ENCODE measurements around the gene CFL1. TPM values are rescaled to one million over a fixed set of nuclear protein-coding genes. Genes with fewer than 3 reads are reported as not detected.

Gene CFL1
- total and polyA plus RNA-seq, 2 of the 8 experiments (the other 6 are each of a cell fraction or from before 2014, with no cell fraction given): 1,252 to 1,365 TPM

DNA sequence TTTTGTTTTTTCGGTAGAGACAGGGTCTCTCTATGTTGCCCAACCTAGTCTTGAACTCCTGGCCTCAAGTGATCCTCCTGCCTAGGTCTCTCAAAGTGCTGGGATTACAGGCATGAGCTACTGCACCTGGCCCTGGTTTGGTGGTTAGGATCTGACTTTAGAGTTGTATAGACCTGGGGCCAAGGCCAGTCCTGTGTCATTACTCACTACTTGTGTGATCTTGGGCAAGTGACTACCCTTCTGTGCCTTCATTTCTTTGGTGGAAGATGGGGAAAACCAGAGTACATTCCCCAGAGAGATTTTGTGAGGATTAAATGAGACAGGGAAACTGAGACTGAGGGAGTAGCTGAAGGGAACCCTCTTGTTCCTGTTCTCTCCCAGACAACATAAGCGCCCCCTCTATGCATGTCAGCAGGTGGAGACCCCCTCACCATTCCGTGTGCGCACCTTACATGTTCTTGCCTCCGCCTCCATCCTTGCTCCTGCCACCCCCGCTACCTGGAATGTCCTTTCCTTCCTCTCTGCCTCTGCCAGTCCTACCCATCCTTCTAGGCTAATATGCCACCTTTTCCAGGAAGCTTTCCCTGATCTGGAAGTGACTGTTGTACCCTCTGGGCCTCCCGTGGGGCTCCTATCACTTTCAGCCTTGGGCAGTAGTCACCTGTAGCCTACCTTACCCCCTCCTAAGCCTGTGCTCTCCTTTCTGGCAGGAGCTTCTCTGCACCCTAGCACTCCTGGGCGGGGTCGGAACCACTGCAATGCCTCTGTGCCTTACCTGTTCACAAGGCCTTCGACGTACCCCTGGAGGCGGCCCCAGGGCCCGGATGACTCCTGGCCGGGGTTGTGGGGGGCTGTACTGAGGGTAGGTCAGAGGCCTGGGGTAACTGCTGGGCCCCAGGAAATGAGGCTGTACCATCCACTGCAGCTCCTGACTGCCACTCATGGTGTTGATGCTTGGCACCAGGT lies 38.3 kb upstream of the CFL1 start:
- no peak overlapping the region for H2BK120ac ChIP-seq (replicated peaks; ENCODE audit: low read depth, low read length)
- ChIA-PET CTCF (ENCODE audit: partially characterized antibody) (interaction anchor here (0.9 to 15.0 kb wide), 10 partner anchors 9 to 302 kb away, joined by 3 to 281 read pairs (median 6); partner anchors contain the start of genes CCDC85B and FIBP), POLR2A (ENCODE audit: partially characterized antibody) (interaction anchor here (1.2 to 3.7 kb wide), 6 partner anchors 7 to 84 kb away, joined by 3 to 17 read pairs (median 4); partner anchors contain the start of gene MUS81)
- H3K56ac ChIP-seq (replicated peaks; ENCODE audit: insufficient read length, low read depth, low read length): no peak overlapping the region
- H3K4me1 ChIP-seq (replicated peaks in 1 of 4; ENCODE audit: control insufficient read depth in 3 of 4, insufficient read depth in 4 of 4, low read length in 3 of 4): peaks cover 3 to 18% (median 7%) of the 10 kb centered on the region in 4 experiments
- no peak overlapping the region for H3K4ac ChIP-seq (replicated peaks; ENCODE audit: insufficient read length, low read depth, low read length)
- H3K4me2 ChIP-seq (ENCODE audit: insufficient read depth in 1 of 2, low read depth in 2 of 2, low read length in 2 of 2): no peak overlapping the region
- WGBS, 2 experiments (ENCODE audit: extremely low coverage in 1 of 2, insufficient coverage in 1 of 2, insufficient read length in 1 of 2, insufficient replicate concordance in 2 of 2, low coverage in 1 of 2, low lambda C conversion rate in 2 of 2, missing lambda C conversion rate in 1 of 2): 88% methylated on average over 13 of the region's 14 CpGs; no CpG with 5 or more reads in 1 of the 2 experiments
- no peak overlapping the region for H2AFZ ChIP-seq (ENCODE audit: low read length)
- no peak overlapping the region for H3K18ac ChIP-seq (ENCODE audit: extremely low read depth, low read length)
- no peak overlapping the region for H3K4me3 ChIP-seq (ENCODE audit: extremely low read depth in 1 of 4, insufficient read depth in 2 of 4, low read depth in 3 of 4, low read length in 4 of 4)
- no peak overlapping the region for H2BK5ac ChIP-seq (ENCODE audit: low read depth, low read length)
- no peak overlapping the region for H3K9ac ChIP-seq (replicated peaks in 1 of 4; ENCODE audit: extremely low read depth in 1 of 4, low read depth in 3 of 4, low read length in 3 of 4)
- H3K27me3 ChIP-seq (replicated peaks in 1 of 4; ENCODE audit: control insufficient read depth in 3 of 4, extremely low read depth in 1 of 4, insufficient read depth in 3 of 4, low read length in 3 of 4): peaks cover 11 to 25% (median 22%) of the 10 kb centered on the region in 4 experiments
- H4K5ac ChIP-seq (ENCODE audit: insufficient read length, low read depth, low read length): no peak overlapping the region
- H2BK12ac ChIP-seq (ENCODE audit: low read depth, low read length): no peak overlapping the region
- H3K36me3 ChIP-seq (ENCODE audit: control insufficient read depth in 2 of 4, insufficient read depth in 4 of 4, low read length in 3 of 4): no peaks in the 10 kb centered on the region
- no peaks in the 10 kb centered on the region; the same call in 1 of the 2 replicates for H3K79me1 ChIP-seq (ENCODE audit: low read depth, low read length)
- no peak overlapping the region for H4K8ac ChIP-seq (ENCODE audit: extremely low read depth, insufficient read depth, low read length)
- no peak overlapping the region for H2BK20ac ChIP-seq (ENCODE audit: low read length)
- H3K23me2 ChIP-seq (ENCODE audit: low read depth, low read length): peaks cover 14% of the 10 kb centered on the region; the same call in 1 of the 2 replicates
- no peak overlapping the region for H2BK15ac ChIP-seq (ENCODE audit: low read length)
- H3K79me2 ChIP-seq (ENCODE audit: control insufficient read depth in 1 of 2, insufficient read depth in 2 of 2, low read length in 2 of 2): no peaks in the 10 kb centered on the region
- FAIRE-seq (no peak), DNase-seq (ENCODE audit: low read depth in 1 of 2, low spot score in 2 of 2) (no peak)
- no peak overlapping the region for H3K27ac ChIP-seq (ENCODE audit: low read depth, low read length)
- H3K14ac ChIP-seq (ENCODE audit: insufficient read length): no peak overlapping the region
- no peak overlapping the region for H2AK5ac ChIP-seq (ENCODE audit: low read depth, low read length)
- H3K23ac ChIP-seq (ENCODE audit: insufficient read length): no peak overlapping the region
- no peak overlapping the region for H4K91ac ChIP-seq (replicated peaks; ENCODE audit: insufficient read length, low read length)
- peaks cover 3 to 4% of the 10 kb centered on the region in 2 experiments for H4K20me1 ChIP-seq (replicated peaks in 1 of 2; ENCODE audit: control insufficient read depth in 1 of 2, insufficient read depth in 2 of 2, low read length in 2 of 2)
- H3K9me3 ChIP-seq (ENCODE audit: insufficient read depth in 2 of 2, low read depth in 1 of 2, low read length in 1 of 2): no peaks in the 10 kb centered on the region
- TF ChIP-seq, protein P1, sequence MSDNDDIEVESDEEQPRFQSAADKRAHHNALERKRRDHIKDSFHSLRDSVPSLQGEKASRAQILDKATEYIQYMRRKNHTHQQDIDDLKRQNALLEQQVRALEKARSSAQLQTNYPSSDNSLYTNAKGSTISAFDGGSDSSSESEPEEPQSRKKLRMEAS (IDR thresholded peaks at IDR 0.05): no peak
- TF ChIP-seq SIRT6 (IDR thresholded peaks at IDR 0.05; ENCODE audit: low read length) (no peak), HDAC6 (IDR thresholded peaks at IDR 0.05; ENCODE audit: low read depth, low read length) (no peak), SAP30 (IDR thresholded peaks at IDR 0.05; ENCODE audit: insufficient read depth, insufficient replicate concordance, low read length) (no peak), BACH1 (IDR thresholded peaks at IDR 0.05; ENCODE audit: low read length) (no peak), HDAC2 (IDR thresholded peaks at IDR 0.05; ENCODE audit: borderline replicate concordance in 1 of 2, low read depth in 2 of 2, low read length in 2 of 2) (no peak), CHD2 (IDR thresholded peaks at IDR 0.05; ENCODE audit: low read length) (no peak), KDM1A (IDR thresholded peaks at IDR 0.05; ENCODE audit: borderline replicate concordance, low read length) (no peak)
- TF ChIP-seq, protein P2, sequence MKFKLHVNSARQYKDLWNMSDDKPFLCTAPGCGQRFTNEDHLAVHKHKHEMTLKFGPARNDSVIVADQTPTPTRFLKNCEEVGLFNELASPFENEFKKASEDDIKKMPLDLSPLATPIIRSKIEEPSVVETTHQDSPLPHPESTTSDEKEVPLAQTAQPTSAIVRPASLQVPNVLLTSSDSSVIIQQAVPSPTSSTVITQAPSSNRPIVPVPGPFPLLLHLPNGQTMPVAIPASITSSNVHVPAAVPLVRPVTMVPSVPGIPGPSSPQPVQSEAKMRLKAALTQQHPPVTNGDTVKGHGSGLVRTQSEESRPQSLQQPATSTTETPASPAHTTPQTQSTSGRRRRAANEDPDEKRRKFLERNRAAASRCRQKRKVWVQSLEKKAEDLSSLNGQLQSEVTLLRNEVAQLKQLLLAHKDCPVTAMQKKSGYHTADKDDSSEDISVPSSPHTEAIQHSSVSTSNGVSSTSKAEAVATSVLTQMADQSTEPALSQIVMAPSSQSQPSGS (IDR thresholded peaks at IDR 0.05; ENCODE audit: low read length): no peak

All from H1 (cell line).